Measurements from ENCODE around the gene SUN1. TPM values are rescaled to one million over a fixed set of nuclear protein-coding genes. Genes with fewer than 3 reads are reported as not detected.

The SUN1 gene
- total RNA-seq, 6 experiments from 2014 or later = 51.0 to 69.8 (median 61.2) TPM

DNA sequence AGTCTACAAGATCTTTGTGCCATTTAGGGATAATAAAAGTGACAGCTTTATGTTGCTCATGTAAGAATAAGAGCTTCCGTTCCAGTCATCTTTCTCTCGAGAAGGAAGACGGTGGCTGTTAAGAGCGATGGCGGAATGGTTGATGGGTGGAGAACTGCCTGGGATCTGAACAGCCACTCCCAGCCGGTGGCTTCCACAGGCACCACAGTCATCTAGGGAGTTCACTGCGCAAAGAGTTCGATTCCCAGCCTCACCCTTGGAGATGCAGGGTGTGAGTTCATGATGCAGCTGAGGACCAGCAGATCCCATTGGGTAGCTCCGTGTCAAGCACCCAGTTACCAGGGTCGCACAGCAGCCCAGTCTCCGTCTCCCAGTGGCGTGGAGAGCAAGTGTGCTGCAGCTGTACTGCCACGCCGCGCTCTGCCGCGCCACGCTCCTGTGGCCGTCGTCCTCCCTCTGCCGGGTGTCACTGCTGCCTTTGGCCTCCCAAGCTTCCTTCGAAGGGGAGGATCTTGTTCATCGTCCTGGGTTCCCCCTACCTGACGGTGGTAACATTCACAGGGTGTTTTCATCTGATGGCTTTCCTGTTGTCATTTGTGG is 7.8 kb downstream of the SUN1 start:
- peaks cover 11% of the 10 kb centered on the region for H3K4me1 Mint-ChIP-seq (ENCODE audit: low read depth)
- DNase-seq = no peak
- peaks cover 13% of the 10 kb centered on the region for H3K36me3 Mint-ChIP-seq (ENCODE audit: low read depth)
- no peak overlapping the region for H3K4me3 Mint-ChIP-seq
- no peaks in the 10 kb centered on the region for H3K9me3 Mint-ChIP-seq
- H3K27ac Mint-ChIP-seq = no peak overlapping the region
- H3K27me3 Mint-ChIP-seq (ENCODE audit: insufficient read depth) = no peaks in the 10 kb centered on the region; the same call in 1 of the 2 replicates
- TF ChIP-seq, protein P1, sequence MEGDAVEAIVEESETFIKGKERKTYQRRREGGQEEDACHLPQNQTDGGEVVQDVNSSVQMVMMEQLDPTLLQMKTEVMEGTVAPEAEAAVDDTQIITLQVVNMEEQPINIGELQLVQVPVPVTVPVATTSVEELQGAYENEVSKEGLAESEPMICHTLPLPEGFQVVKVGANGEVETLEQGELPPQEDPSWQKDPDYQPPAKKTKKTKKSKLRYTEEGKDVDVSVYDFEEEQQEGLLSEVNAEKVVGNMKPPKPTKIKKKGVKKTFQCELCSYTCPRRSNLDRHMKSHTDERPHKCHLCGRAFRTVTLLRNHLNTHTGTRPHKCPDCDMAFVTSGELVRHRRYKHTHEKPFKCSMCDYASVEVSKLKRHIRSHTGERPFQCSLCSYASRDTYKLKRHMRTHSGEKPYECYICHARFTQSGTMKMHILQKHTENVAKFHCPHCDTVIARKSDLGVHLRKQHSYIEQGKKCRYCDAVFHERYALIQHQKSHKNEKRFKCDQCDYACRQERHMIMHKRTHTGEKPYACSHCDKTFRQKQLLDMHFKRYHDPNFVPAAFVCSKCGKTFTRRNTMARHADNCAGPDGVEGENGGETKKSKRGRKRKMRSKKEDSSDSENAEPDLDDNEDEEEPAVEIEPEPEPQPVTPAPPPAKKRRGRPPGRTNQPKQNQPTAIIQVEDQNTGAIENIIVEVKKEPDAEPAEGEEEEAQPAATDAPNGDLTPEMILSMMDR (IDR thresholded peaks at IDR 0.05) = no peak

DNA sequence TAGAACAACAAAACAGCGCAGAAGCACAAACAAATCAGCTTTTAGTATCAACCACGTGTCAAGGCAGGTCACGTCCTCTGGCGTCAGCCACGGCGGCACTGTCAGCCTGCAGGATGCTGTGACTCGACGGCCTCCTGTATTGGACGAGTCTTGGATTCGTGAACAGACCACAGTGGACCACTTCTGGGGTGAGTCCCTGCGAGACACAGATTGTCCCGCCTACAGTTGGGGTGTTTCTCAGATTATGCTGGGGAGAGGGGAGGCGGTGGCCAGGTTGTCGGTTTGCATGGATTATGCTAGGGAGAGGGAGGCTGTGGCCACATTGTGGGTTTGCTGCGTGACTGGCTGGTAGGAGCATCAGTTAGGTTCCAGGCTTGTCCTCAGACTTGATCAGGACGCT is 9.7 kb downstream of the SUN1 start:
- Mint-ChIP-seq H3K4me3 (no peak overlapping the region), H3K36me3 (ENCODE audit: low read depth) (peaks cover 15% of the 10 kb centered on the region)
- TF ChIP-seq, protein P1 (IDR thresholded peaks at IDR 0.05) = no peak

DNA sequence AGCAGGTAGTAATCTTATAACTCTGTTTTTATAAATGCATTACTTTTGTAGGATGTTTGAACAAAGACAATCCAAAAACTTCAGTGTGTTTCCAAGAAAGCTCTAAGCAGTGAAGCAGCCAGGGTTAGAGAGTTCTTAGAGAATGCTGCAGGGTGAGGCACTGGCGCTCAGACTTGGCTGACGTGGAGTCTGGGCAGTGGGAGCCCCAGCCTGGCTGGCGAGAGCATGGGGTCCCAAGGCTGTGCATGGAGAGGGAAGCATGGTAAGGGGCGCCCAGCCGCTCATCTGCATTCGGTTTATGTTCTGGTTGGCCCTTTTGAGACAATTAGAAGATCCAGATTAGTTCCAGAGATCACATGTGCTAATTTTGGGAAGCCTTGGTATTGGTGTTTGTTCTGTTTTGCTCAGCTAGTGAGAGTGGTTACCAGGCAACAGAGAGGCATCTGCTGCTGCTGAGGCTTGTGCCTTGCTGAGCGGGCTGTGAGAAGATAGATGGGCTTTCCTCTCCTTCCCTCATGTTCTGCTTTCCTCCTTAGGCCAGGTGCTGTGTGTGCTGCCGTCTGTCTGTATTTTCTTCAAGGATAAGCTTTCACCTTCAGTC is 10.3 kb downstream of the SUN1 start:
- H3K36me3 Mint-ChIP-seq (ENCODE audit: low read depth) = peaks cover 15% of the 10 kb centered on the region
- H3K4me3 Mint-ChIP-seq = no peak overlapping the region
- no peaks in the 10 kb centered on the region; the same call in 1 of the 2 replicates for H3K27me3 Mint-ChIP-seq (ENCODE audit: insufficient read depth)

More for the DNA sequence above, 9.7 kb downstream of the SUN1 start:
- Mint-ChIP-seq H3K4me1 (ENCODE audit: low read depth) (no peaks in the 10 kb centered on the region), H3K9me3 (no peaks in the 10 kb centered on the region; the same call in 1 of the 2 replicates), H3K27me3 (ENCODE audit: insufficient read depth) (no peaks in the 10 kb centered on the region; the same call in 1 of the 2 replicates), H3K27ac (peak overlapping the region; percentile 14; the same call in 1 of the 2 replicates)
- no peak for DNase-seq

DNA sequence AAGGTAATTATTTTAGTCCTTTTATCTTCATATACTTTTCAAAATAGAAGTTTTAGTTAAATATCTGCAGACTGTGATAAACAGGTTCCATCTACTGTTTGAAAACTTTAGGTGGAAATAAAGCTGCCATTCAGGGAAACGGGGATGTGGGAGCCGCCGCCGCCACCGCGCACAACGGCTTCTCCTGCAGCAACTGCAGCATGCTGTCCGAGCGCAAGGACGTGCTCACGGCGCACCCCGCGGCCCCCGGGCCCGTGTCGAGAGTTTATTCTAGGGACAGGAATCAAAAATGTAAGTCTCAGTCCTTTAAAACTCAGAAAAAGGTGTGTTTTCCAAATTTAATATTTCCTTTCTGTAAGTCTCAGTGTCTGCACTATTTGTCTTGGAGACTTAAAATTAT is 11.0 kb downstream of the SUN1 start:
- Mint-ChIP-seq H3K9me3 (no peaks in the 10 kb centered on the region; the same call in 1 of the 2 replicates), H3K4me3 (no peak overlapping the region), H3K27ac (no peak overlapping the region), H3K27me3 (ENCODE audit: insufficient read depth) (no peaks in the 10 kb centered on the region; the same call in 1 of the 2 replicates), H3K36me3 (ENCODE audit: low read depth) (peaks cover 17% of the 10 kb centered on the region), H3K4me1 (ENCODE audit: low read depth) (no peaks in the 10 kb centered on the region)
- no peak for DNase-seq
- TF ChIP-seq, protein P1 (IDR thresholded peaks at IDR 0.05) = no peak

More for the DNA sequence above, 10.3 kb downstream of the SUN1 start:
- Mint-ChIP-seq H3K9me3 (no peaks in the 10 kb centered on the region; the same call in 1 of the 2 replicates), H3K4me1 (ENCODE audit: low read depth) (no peaks in the 10 kb centered on the region), H3K27ac (no peak overlapping the region; the same call in 1 of the 2 replicates)
- TF ChIP-seq, protein P1 (IDR thresholded peaks at IDR 0.05) = no peak
- DNase-seq = no peak

DNA sequence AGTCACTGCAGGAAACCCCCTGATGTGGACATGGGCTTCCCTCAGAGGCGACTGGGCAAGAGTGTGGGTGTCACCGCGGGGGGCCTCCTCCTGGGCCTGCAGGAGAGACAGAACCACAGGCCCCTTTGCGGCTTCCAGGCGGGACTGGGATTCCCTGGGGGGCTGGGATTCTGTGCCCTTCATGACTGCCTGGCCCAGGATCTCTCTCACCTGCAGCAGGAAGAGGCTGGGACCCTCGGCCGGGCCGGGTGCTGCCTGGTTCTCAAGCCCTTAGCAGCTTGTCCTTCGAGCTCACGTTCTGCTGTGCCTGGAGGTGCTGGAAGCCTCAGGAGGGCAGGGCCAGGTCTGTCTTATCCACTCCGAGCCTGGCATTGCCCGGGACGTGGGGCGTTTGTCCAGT is 11.8 kb downstream of the SUN1 start:
- Mint-ChIP-seq H3K27me3 (ENCODE audit: insufficient read depth) (no peaks in the 10 kb centered on the region; the same call in 1 of the 2 replicates), H3K4me1 (ENCODE audit: low read depth) (no peaks in the 10 kb centered on the region), H3K36me3 (ENCODE audit: low read depth) (peaks cover 23% of the 10 kb centered on the region), H3K4me3 (no peak overlapping the region), H3K27ac (no peak overlapping the region), H3K9me3 (no peaks in the 10 kb centered on the region; the same call in 1 of the 2 replicates)
- DNase-seq = no peak
- TF ChIP-seq, protein P1 (IDR thresholded peaks at IDR 0.05) = no peak
